ENCODE measurements around the gene CXCL11. TPM values are rescaled to one million over a fixed set of nuclear protein-coding genes. Genes with fewer than 3 reads are reported as not detected.
"Not testable (repeated sequence)": the region's sequence is repeated elsewhere in the genome, so short reads cannot be mapped to it uniquely, and the experiment has no call there.

Gene CXCL11
- total RNA-seq, 1 donor from 2014 or later, result not detected

DNA sequence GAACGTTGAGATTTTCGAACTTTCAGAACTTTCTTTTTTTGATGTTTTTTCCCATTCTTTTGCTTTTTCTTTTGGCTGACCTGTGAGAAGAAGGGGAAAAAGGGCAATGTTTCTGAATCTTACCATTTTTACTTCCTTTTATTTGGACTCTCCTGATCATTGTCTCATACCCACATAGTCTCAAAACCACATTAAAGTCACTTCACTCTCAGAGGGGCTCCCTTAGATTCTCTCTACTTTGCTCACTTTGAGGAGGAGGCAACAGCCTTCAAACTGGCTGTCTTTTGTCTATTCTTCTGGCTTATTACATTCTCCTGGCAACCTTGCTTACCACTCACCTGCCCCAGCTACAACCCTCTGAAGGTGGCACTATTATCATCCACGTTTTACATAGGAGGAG, 32.2 kb downstream of the CXCL11 start:
- no peak overlapping the region for H3K27ac ChIP-seq
- H3K9me3 ChIP-seq, result no peaks in the 10 kb centered on the region
- no peaks in the 10 kb centered on the region for H3K4me1 ChIP-seq
- no peak for DNase-seq (ENCODE audit: low spot score in 2 of 2)
- intact Hi-C loops (cut with DNase I), result no loop called here
- no peaks in the 10 kb centered on the region for H3K36me3 ChIP-seq
- H3K27me3 ChIP-seq, result no peaks in the 10 kb centered on the region
- TF ChIP-seq CTCF (IDR thresholded peaks at IDR 0.05), result no peak
- no peak overlapping the region for H3K4me3 ChIP-seq

DNA sequence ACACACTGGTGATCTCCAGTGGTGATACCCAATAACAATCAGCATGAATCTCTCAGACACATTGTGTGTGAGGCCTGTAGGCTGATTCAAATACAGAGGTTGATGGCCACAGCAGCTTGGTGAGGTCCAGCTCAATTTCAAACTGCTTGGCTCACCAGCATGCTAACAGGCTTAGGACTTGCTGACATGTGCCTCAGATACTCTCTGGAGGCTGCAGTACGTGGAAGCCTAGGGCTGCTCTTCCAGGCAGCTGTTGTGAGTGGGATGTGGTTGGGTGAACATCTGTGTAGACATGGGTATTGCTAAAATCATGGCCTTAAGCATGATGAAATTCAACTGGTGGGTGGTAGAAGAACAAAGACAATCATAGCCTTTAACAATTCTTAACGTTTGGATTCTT, 32.8 kb downstream of the CXCL11 start:
- H3K27me3 ChIP-seq, result no peaks in the 10 kb centered on the region
- H3K27ac ChIP-seq, result no peak overlapping the region
- H3K36me3 ChIP-seq, result no peaks in the 10 kb centered on the region
- H3K4me3 ChIP-seq, result no peak overlapping the region
- TF ChIP-seq CTCF (IDR thresholded peaks at IDR 0.05), result no peak
- intact Hi-C loops (cut with DNase I), result no loop called here
- no peaks in the 10 kb centered on the region for H3K4me1 ChIP-seq
- H3K9me3 ChIP-seq, result no peaks in the 10 kb centered on the region
- no peak for DNase-seq (ENCODE audit: low spot score in 2 of 2)

DNA sequence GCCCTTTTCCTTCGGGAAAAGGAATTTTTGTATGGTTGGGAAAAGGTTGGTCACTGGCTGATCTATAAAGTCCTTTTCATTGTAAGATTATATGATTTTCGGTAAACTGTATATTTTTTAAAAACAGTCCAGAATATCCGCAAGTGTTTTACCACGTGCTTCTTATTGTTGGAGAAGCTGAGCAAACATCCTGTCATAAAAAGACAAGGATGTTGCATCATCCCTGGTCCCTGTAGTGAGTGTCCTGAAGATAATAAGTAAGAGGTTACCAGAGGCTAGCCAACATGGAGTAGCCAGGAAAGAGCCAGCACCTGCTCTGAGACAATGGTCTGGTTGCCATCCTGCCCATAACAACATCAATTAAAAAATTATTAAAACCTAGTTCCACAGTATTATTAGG, 33.7 kb downstream of the CXCL11 start:
- Histone ChIP-seq H3K9me3 (no peaks in the 10 kb centered on the region), H3K27ac (no peak overlapping the region), H3K4me1 (no peaks in the 10 kb centered on the region), H3K4me3 (no peak overlapping the region), H3K27me3 (no peaks in the 10 kb centered on the region), H3K36me3 (no peaks in the 10 kb centered on the region)
- intact Hi-C loops (cut with DNase I), result no loop called here
- no peak for TF ChIP-seq CTCF (IDR thresholded peaks at IDR 0.05)
- DNase-seq (ENCODE audit: low spot score in 2 of 2), result no peak

DNA sequence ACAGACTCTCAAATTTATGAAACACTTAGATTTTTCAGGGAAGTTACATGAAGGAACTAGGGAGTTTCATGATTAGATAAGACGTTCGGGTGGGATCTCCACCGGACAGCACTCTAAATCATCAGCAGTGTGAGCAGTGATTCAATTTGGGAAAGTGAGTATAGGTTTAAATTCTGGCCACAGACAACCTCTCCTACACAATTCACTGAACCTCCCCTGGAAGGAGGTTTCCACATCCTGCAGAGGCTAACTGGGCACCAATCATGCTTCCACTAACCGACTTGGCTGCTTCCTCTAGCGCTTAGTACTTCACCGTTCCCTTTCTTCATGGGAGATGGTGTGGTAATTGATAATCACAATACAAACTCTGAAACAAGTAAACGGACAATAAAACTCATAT, 34.2 kb downstream of the CXCL11 start:
- Histone ChIP-seq H3K4me3 (no peak overlapping the region), H3K4me1 (no peaks in the 10 kb centered on the region), H3K27me3 (no peaks in the 10 kb centered on the region), H3K27ac (no peak overlapping the region), H3K36me3 (no peaks in the 10 kb centered on the region), H3K9me3 (no peaks in the 10 kb centered on the region)
- no peak for DNase-seq (ENCODE audit: low spot score in 2 of 2)
- no peak for TF ChIP-seq CTCF (IDR thresholded peaks at IDR 0.05)
- intact Hi-C loops (cut with DNase I), result no loop called here

DNA sequence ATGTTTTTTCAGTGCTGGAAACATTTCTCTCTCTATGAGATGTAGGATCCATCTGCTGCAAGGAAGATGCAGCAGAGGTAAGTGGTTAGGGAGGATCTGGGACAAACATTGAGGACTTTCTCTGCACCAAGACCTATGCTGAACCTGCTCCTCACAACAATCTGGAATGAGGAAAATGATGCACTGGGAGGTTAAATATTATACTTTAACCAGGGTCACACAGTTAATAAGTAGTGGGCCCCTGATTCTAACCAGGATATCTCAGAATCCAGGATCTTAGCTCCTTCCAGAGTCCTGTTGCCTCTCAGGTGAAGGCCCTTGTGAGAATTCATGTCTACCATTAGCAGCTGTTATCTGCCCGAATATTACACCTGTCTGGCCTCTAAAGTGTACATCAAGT, 35.6 kb downstream of the CXCL11 start:
- DNase-seq (ENCODE audit: low spot score in 2 of 2), result no peak
- no peak for TF ChIP-seq CTCF (IDR thresholded peaks at IDR 0.05)
- intact Hi-C loops (cut with DNase I), result no loop called here
- H3K27me3 ChIP-seq, result no peaks in the 10 kb centered on the region
- H3K4me3 ChIP-seq, result no peak overlapping the region
- H3K4me1 ChIP-seq, result no peaks in the 10 kb centered on the region
- H3K27ac ChIP-seq, result no peak overlapping the region
- H3K36me3 ChIP-seq, result no peaks in the 10 kb centered on the region
- no peaks in the 10 kb centered on the region for H3K9me3 ChIP-seq

DNA sequence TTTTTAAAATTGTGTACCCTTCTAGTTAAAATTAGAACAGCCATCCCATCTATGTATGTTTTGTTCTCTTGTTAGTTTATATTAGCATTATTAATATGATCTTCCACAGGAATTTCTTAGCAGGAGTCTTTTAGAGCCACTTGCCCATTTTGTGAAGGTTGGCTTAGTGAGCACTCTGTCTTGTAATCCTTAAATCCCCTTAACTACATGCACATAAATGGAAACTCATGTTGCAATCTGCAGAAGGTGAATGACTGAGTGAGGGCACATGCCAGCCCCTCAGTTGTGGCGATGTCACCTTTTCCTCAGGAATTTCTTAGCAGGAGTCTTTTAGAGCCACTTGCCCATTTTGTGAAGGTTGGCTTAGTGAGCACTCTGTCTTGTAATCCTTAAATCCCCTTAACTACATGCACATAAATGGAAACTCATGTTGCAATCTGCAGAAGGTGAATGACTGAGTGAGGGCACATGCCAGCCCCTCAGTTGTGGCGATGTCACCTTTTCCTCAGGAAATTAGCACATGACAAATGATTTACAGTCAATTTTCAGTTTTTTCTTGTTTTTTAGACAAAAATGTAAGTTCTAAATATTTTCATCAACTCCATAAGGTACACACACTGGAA, 37.2 kb downstream of the CXCL11 start:
- H3K27ac ChIP-seq; DNase-seq (ENCODE audit: low spot score in 2 of 2): not testable (repeated sequence)
- intact Hi-C loops (cut with DNase I), result loop anchor here (10.0 kb wide), 1 partner anchor 324 kb away; the partner anchor contains the start of gene G3BP2

More for the DNA sequence above, 37.2 kb downstream of the CXCL11 start:
- H3K36me3 ChIP-seq, H3K9me3 ChIP-seq, H3K4me3 ChIP-seq, H3K27me3 ChIP-seq, H3K4me1 ChIP-seq: not testable (repeated sequence)

All from ascending aorta (tissue), 2 donors.